Osteocyte (in vitro differentiated cells): ENCODE results near the gene RYR2. TPM values are rescaled to one million over a fixed set of nuclear protein-coding genes. Genes with fewer than 3 reads are reported as not detected.

Source experiments
- DNase-seq: peaks from one replicate; pipeline ENCODE4 v3.0.0; 2021; ENCODE audit warnings: mixed read lengths; ENCODE audit not compliant: unreplicated experiment; ENCODE audit errors: extremely low spot score
- H3K27ac Mint-ChIP-seq: one replicate; pipeline ENCODE4 v1.8.0; 2021; ENCODE audit warnings: mild to moderate bottlenecking, mixed read lengths; ENCODE audit not compliant: unreplicated experiment
- H3K27me3 Mint-ChIP-seq: one replicate; pipeline ENCODE4 v1.8.0; 2021; ENCODE audit warnings: mixed read lengths; ENCODE audit not compliant: unreplicated experiment
- H3K36me3 Mint-ChIP-seq: one replicate; pipeline ENCODE4 v1.8.0; 2021; ENCODE audit warnings: mixed read lengths; ENCODE audit not compliant: unreplicated experiment
- H3K4me1 Mint-ChIP-seq: one replicate; pipeline ENCODE4 v1.8.0; 2021; ENCODE audit warnings: mixed read lengths; ENCODE audit not compliant: unreplicated experiment
- H3K4me3 Mint-ChIP-seq: one replicate; pipeline ENCODE4 v1.8.0; 2021; ENCODE audit warnings: mild to moderate bottlenecking, moderate library complexity, mixed read lengths; ENCODE audit not compliant: unreplicated experiment
- H3K9me3 Mint-ChIP-seq: one replicate; pipeline ENCODE4 v1.8.0; 2021; ENCODE audit warnings: mixed read lengths; ENCODE audit not compliant: unreplicated experiment
- total RNA-seq: library from RNA; stranded (reverse); gene quantifications from 2 replicates; pipeline ENCODE4 v1.2.1, GENCODE V29; 2021
- TF ChIP-seq, protein P1 (sequence below): fragments of 200-600 bp; sonication (generic); IDR thresholded peaks from 2 replicates; pipeline ENCODE4 v1.5.0; 2021; ENCODE audit warnings: antibody characterized with exemption, mild to moderate bottlenecking, moderate library complexity

The RYR2 gene
- total RNA-seq, 1 donor from 2014 or later, result 0.03 TPM

DNA sequence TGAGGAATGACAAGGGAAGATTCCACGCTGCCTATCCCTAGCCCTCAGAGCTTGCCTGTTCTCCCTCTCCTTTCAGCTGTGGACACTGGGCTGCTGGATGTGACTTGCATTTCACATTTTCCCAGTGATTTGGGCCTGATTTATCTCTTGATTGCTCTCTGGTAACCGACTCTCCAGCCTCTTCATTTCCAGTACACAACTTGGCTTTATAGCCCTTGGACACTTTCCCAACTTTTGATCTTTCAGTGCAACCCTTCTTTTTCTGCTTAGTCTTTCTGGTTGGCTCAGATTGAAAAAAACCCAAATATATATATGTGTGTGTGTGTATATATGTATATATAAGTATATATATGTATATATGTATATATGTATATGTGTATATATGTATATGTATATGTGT is 138.3 kb downstream of the RYR2 start:
- Mint-ChIP-seq H3K27ac (no peak overlapping the region), H3K9me3 (no peaks in the 10 kb centered on the region), H3K27me3 (no peaks in the 10 kb centered on the region), H3K4me3 (no peak overlapping the region), H3K36me3 (no peaks in the 10 kb centered on the region), H3K4me1 (no peaks in the 10 kb centered on the region)
- no peak for DNase-seq
- TF ChIP-seq, protein P1, sequence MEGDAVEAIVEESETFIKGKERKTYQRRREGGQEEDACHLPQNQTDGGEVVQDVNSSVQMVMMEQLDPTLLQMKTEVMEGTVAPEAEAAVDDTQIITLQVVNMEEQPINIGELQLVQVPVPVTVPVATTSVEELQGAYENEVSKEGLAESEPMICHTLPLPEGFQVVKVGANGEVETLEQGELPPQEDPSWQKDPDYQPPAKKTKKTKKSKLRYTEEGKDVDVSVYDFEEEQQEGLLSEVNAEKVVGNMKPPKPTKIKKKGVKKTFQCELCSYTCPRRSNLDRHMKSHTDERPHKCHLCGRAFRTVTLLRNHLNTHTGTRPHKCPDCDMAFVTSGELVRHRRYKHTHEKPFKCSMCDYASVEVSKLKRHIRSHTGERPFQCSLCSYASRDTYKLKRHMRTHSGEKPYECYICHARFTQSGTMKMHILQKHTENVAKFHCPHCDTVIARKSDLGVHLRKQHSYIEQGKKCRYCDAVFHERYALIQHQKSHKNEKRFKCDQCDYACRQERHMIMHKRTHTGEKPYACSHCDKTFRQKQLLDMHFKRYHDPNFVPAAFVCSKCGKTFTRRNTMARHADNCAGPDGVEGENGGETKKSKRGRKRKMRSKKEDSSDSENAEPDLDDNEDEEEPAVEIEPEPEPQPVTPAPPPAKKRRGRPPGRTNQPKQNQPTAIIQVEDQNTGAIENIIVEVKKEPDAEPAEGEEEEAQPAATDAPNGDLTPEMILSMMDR, result no peak

DNA sequence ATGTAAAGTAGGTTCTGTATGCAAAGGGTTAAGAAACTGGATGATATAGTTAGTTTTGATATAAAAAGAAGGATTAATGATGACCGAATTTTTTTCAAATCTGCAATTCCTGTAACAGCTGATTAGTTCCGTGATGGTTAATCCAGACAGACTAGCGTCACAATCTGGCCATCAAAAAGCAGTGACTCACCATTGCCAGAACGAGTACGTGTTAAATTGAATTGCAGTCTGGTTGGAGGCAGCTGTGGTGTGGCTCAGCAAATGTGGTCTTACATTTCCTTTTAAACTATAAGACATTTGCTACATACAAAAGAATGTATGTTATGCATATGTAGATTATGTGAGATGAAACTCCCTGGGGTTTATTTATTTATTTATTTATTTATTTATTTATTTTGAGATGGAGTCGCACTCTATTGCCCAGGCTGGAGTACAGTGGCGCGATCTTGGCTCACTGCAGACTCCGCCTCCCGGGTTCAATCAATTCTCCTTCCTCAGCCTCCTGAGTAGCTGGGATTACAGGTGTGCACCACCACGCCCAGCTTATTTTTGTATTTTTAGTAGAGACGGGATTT is 139.8 kb downstream of the RYR2 start:
- DNase-seq, result no peak
- Mint-ChIP-seq H3K4me3 (no peak overlapping the region), H3K9me3 (no peaks in the 10 kb centered on the region), H3K27me3 (no peaks in the 10 kb centered on the region), H3K4me1 (no peaks in the 10 kb centered on the region), H3K27ac (no peak overlapping the region), H3K36me3 (no peaks in the 10 kb centered on the region)
- TF ChIP-seq, protein P1, result no peak

DNA sequence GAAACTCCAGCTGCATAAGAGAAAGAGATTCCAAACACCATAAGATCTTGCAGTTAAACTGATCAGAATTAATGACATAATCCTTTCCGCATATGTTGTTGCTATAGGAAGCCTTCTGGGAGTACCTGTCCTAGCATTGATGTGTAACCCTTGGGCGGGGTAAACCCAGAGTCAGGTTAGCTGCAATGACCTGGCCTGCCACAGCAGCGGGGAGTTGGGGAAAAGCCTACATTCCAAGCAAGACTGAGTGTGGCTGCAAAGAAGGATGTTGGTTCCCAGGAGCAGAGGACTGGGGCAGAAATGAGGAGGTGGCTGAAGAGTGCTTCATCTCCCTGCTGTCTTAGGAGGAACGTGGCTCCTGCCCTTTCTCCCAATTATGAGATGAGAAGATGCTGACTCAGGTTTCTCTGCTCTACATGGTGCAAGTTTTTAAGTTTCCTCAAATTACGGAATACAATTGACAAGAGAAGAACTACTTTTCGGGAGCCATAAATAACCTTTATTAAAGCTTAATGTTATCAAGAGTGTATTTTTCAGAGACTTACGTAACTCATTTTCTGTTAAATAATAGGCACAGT is 142.1 kb downstream of the RYR2 start:
- H3K27ac Mint-ChIP-seq, result no peak overlapping the region

DNA sequence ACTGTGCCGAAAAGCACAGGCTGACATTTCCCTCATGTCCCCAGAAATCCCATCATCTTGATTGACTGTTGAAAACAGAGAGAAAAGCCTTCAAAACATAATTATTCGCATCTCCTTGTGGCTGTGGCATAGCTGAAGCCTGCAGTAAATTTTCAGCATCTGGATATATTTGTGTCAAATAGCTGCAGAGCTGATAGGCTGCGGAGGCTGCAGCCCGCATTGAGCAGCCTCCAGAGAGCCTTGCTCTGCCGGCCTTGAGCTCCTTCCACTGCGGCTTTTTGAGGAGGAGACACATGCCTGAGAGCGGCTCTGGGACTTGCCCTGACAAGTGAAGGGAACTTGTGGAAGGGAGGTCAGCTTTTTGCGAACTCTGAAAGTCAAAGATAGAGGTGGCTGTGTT is 144.7 kb downstream of the RYR2 start:
- no peaks in the 10 kb centered on the region for H3K27me3 Mint-ChIP-seq
- no peaks in the 10 kb centered on the region for H3K4me1 Mint-ChIP-seq
- no peak for DNase-seq
- TF ChIP-seq, protein P1, result no peak
- no peak overlapping the region for H3K27ac Mint-ChIP-seq
- H3K4me3 Mint-ChIP-seq, result no peak overlapping the region
- H3K36me3 Mint-ChIP-seq, result no peaks in the 10 kb centered on the region
- peaks cover 3% of the 10 kb centered on the region for H3K9me3 Mint-ChIP-seq

More for the DNA sequence above, 142.1 kb downstream of the RYR2 start:
- no peaks in the 10 kb centered on the region for H3K9me3 Mint-ChIP-seq
- H3K4me3 Mint-ChIP-seq, result no peak overlapping the region
- H3K36me3 Mint-ChIP-seq, result no peaks in the 10 kb centered on the region
- no peaks in the 10 kb centered on the region for H3K27me3 Mint-ChIP-seq
- no peak for DNase-seq
- no peaks in the 10 kb centered on the region for H3K4me1 Mint-ChIP-seq
- TF ChIP-seq, protein P1, result no peak

DNA sequence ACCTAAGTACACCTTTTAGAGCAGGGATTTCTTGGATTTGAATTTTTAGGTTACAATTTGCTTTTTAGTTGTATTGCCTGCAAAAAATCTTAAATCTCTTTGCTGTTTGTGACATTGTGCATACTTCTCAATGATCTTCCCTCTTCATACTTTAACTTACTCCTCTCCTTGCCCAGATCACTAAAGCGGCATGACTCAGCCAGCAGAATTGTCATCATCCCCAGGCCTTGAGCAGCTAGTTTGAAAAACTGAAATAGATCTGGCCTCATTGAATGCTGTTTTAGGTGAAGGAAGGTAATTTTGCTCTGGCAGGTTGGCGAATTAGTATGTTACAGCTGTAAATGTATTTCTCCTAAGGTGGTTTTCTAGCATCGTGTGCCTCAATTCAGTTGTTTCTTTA is 145.9 kb downstream of the RYR2 start:
- H3K27me3 Mint-ChIP-seq, result no peaks in the 10 kb centered on the region
- H3K4me1 Mint-ChIP-seq, result no peaks in the 10 kb centered on the region
- no peak overlapping the region for H3K27ac Mint-ChIP-seq
- H3K9me3 Mint-ChIP-seq, result peaks cover 3% of the 10 kb centered on the region
- no peak overlapping the region for H3K4me3 Mint-ChIP-seq
- H3K36me3 Mint-ChIP-seq, result no peaks in the 10 kb centered on the region
- DNase-seq, result no peak
- TF ChIP-seq, protein P1, result no peak
